ENCODE measurements around the gene LRRK2. TPM values are rescaled to one million over a fixed set of nuclear protein-coding genes. Genes with fewer than 3 reads are reported as not detected.
"Not testable (repeated sequence)": the region's sequence is repeated elsewhere in the genome, so short reads cannot be mapped to it uniquely, and the experiment has no call there.

The LRRK2 gene
- total RNA-seq, 4 donors from 2014 or later: 9.0 to 55.6 (median 15.4) TPM

DNA sequence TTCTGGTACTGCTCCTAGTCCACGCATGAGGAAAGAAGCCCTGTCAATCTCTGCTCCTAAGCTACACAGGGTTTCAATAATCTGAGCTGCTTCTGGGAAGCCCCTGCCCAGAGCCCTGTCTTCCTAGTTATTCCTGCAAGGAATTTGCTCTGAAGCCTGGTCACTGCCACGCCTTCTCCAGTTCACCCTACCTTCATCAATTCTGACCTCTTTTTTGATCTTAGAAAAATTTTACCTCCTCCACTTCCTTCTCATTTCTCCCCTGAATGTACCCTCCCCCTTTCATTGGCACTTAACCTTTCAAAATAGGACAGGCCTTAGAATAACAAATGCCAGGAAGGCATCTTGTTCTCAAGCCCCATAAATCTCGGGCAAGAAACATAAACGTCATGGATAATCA is 14.9 kb upstream of the LRRK2 start:
- no peak for ATAC-seq (ENCODE audit: low FRiP score)
- no peak for DNase-seq (ENCODE audit: low spot score)
- TF ChIP-seq CTCF (IDR thresholded peaks at IDR 0.05): no peak

DNA sequence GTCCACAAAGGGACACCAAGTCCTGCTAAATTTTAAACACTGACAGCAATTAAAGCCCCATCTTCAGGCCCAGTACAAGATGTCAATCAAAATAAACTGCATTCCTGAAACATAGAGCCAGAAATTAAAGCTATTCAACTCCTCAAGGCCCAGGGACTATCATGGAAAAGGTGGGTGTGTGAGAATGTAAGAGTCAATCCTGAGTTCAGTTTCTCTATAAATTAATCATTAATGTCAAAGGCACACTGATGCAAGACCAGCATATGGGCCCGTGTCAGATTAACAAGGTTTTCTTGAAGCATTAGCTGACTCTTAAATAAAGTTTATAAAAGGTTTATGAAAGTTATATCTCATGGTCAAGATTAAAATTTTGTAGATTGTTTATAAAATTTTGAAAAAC is 13.6 kb upstream of the LRRK2 start:
- ATAC-seq (ENCODE audit: low FRiP score); DNase-seq (ENCODE audit: low spot score): not testable (repeated sequence)

GRCh38 chr12:40212566-40212965 is 12.2 kb upstream of the LRRK2 start:
- no peak for ATAC-seq (ENCODE audit: low FRiP score)
- DNase-seq (ENCODE audit: low spot score): no peak
- no peak for TF ChIP-seq CTCF (IDR thresholded peaks at IDR 0.05)

DNA sequence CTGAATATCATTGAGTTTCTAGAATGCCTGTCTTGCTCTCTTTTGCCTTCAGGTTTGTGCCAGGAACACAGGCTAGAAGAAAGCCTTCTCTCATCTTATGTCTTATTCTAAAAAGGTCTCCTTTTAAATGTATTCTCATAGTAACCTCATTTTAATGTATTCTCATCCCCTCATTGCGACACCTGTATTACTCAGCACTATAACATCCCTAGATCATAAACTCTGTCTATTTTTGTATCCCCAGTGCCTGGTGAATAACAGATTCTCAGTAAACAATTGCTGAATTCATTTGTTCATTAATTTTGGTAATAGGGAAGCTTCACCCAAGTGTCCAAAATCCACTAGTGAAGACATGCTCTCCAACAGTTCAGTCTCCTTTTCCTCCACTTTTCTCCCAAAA is 8.8 kb upstream of the LRRK2 start:
- ATAC-seq (ENCODE audit: low FRiP score) (peak; percentile 32), DNase-seq (ENCODE audit: low spot score) (no peak)
- TF ChIP-seq CTCF (IDR thresholded peaks at IDR 0.05): no peak

DNA sequence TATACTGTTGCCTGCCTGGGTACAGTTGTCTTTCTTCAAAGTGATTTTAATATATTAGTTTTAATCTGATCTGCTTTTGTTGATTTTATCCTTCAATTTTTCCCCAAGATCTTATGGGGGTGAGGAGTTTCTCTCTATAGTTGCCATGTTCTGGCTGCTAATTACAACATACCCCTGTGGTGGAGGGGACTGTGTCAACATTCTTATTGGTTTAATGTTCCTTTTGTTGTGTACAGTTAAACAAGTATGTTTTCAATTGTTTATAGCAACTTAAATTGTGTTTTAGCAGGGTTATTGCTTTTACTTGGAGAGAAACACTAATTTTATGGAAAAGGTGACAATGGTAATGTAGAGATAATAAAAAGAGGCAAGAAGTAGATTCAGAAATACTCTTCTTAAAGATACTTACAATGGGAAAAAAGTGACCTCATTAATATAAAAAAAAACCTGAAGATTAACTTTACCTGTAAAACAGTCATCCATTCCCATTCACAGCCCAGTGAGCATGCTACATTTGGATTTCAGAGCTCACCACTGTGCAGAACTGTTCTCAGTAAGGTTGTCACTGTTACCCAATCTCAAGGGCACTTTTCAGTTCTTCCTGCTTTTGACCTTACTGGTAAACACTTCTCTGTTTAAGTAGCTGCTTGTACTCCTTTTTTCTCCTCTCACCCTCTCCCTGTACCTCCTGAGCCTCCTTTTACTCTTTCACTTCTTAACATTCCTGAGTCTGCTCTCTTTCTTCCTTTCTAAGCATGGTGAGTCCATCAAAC is 8.1 kb upstream of the LRRK2 start:
- ATAC-seq (ENCODE audit: low FRiP score) (no peak), DNase-seq (ENCODE audit: low spot score) (no peak)
- TF ChIP-seq CTCF (IDR thresholded peaks at IDR 0.05): no peak

GRCh38 chr12:40219760-40220159 is 5.0 kb upstream of the LRRK2 start:
- no peak for ATAC-seq (ENCODE audit: low FRiP score)
- no peak for TF ChIP-seq CTCF (IDR thresholded peaks at IDR 0.05)

GRCh38 chr12:40222247-40222646 is 2.5 kb upstream of the LRRK2 start:
- DNase-seq (ENCODE audit: low spot score) (no peak), ATAC-seq (ENCODE audit: low FRiP score) (no peak)
- TF ChIP-seq CTCF (IDR thresholded peaks at IDR 0.05): no peak

More at GRCh38 chr12:40219760-40220159, 5.0 kb upstream of the LRRK2 start:
- no peak for DNase-seq (ENCODE audit: low spot score)
